Ovary (tissue), 3 donors: Measurements from ENCODE around the gene ALCAM.

ENCODE experiments used
- CTCF ChIP-seq, 3 donors: fragments of 450-650 bp in 2 of 3; fragments of 200-600 bp in 1 of 3; IDR thresholded peaks; one replicate each; pipeline versions ENCODE4 v1.5.1 to v1.8.0; 2016 to 2022; ENCODE audit warnings: antibody characterized with exemption in 3 of 3, mild to moderate bottlenecking in 1 of 3
- EP300 ChIP-seq: sonication (generic); formaldehyde crosslinking; IDR thresholded peaks from one replicate; pipeline ENCODE4 v1.6.1; 2017; ENCODE audit warnings: antibody characterized with exemption
- POLR2A ChIP-seq: fragments of 450-650 bp; IDR thresholded peaks from one replicate; pipeline ENCODE4 v1.6.1; 2017; ENCODE audit warnings: antibody characterized with exemption, mild to moderate bottlenecking, moderate library complexity
- donor health status: DM: no; HTN: no; CAD: no.

GRCh38 chr3:105401691-105402149 lies 35.0 kb downstream of the ALCAM start:
- no peak for TF ChIP-seq CTCF (IDR thresholded peaks at IDR 0.05)
- no peak for TF ChIP-seq EP300
- TF ChIP-seq POLR2A: no peak
